HepG2 (cell line): ENCODE measurements around the gene CYB5R3. TPM values are rescaled to one million over a fixed set of nuclear protein-coding genes. Genes with fewer than 3 reads are reported as not detected.
A peak's percentile ranks its signal among the peaks of the same experiment; 100 is the strongest.

Experiments used
- ATAC-seq: fragments of 200-7000 bp; cut with Tn5 transposase; 3 replicates; pipeline ENCODE4 v1.9.1; 2020; ENCODE audit warnings: mild to moderate bottlenecking, moderate library complexity
- BruUV-seq: library from RNA; stranded (reverse); fragments of 400-500 nt; replicated peaks from 2 replicates; lab custom pipeline; 2021; lab: Mats Ljungman, UMichigan
- CTCF ChIA-PET: fragments of 300-600 bp; formaldehyde crosslinking; extraction: SDS; loops from one replicate; lab custom pipeline; 2021; ENCODE audit warnings: low total read pairs, inconsistent platforms, low intra/inter-chr PET ratio; lab: Yijun Ruan, JAX
- POLR2A ChIA-PET: fragments of 350-600 bp; sonication (Branson Sonifier 250); formaldehyde crosslinking; loops from one replicate; lab custom pipeline; 2020; ENCODE audit warnings: antibody characterized with exemption, inconsistent platforms; lab: Yijun Ruan, JAX
- DNase-seq: peaks from one replicate; pipeline ENCODE4 v3.0.0-alpha.2; 2015; ENCODE audit warnings: low spot score
- FAIRE-seq: peaks from 3 replicates; lab custom pipeline; 2011; peaks lifted over from hg19 to GRCh38; lab: Jason Lieb, UNC
- H2AFZ ChIP-seq: one replicate; pipeline ENCODE4 v1.6.1; 2011; ENCODE audit warnings: low read length, inconsistent platforms
- H3K27ac ChIP-seq: fragments of 300-600 bp; 3 replicates; pipeline ENCODE4 v1.8.0; 2011; ENCODE audit warnings: mixed run types, mild to moderate bottlenecking, mixed read lengths, low read length, inconsistent platforms; ENCODE audit not compliant: insufficient read depth; ENCODE audit errors: extremely low read length
- H3K27me3 ChIP-seq, 2 experiments: fragments of 200-600 bp in 1 of 2; 2 replicates in 1 of 2; 3 replicates in 1 of 2; pipeline versions ENCODE4 v1.6.0 to v1.8.0; 2011; ENCODE audit warnings: low read length in 2 of 2, mild to moderate bottlenecking in 2 of 2, moderate library complexity in 2 of 2, inconsistent platforms in 1 of 2; ENCODE audit not compliant: insufficient read depth in 2 of 2, control insufficient read depth in 1 of 2
- H3K36me3 ChIP-seq, 2 experiments: fragments of 200-600 bp in 1 of 2; replicated peaks in 1 of 2; 2 replicates in 1 of 2; 3 replicates in 1 of 2; pipeline versions ENCODE4 v1.5.1 to v1.8.0; 2011; ENCODE audit warnings: low read length in 2 of 2, inconsistent platforms in 1 of 2; ENCODE audit not compliant: insufficient read depth in 2 of 2, control insufficient read depth in 1 of 2
- H3K4me1 ChIP-seq: 2 replicates; pipeline ENCODE4 v1.5.1; 2012; ENCODE audit warnings: low read length, inconsistent platforms; ENCODE audit not compliant: insufficient read depth
- H3K4me2 ChIP-seq: 2 replicates; pipeline ENCODE4 v1.6.0; 2011; ENCODE audit warnings: low read depth, low read length, inconsistent platforms
- H3K4me3 ChIP-seq, 3 experiments: fragments of 200-600 bp in 1 of 3; sonication (generic), shearing (Covaris generic) in 1 of 3; replicated peaks in 1 of 3; 2 replicates each; pipeline ENCODE4 v1.5.1; 2011 to 2016; ENCODE audit warnings: low read length in 3 of 3, inconsistent platforms in 2 of 3, low read depth in 2 of 3, mild to moderate bottlenecking in 2 of 3, control low read depth in 1 of 3, mixed read lengths in 1 of 3; ENCODE audit not compliant: insufficient read depth in 1 of 3
- H3K79me2 ChIP-seq: one replicate; pipeline ENCODE4 v1.6.1; 2011; ENCODE audit warnings: low read length, inconsistent platforms; ENCODE audit not compliant: insufficient read depth
- H3K9ac ChIP-seq: 2 replicates; pipeline ENCODE4 v1.6.0; 2011; ENCODE audit warnings: mild to moderate bottlenecking, low read depth, low read length, inconsistent platforms; ENCODE audit not compliant: insufficient read depth
- H3K9me3 ChIP-seq: 2 replicates; pipeline ENCODE4 v1.5.1; 2012; ENCODE audit warnings: mild to moderate bottlenecking, low read length
- H4K20me1 ChIP-seq: 2 replicates; pipeline ENCODE4 v1.6.0; 2011; ENCODE audit warnings: inconsistent platforms, mild to moderate bottlenecking, low read length, moderate library complexity; ENCODE audit not compliant: insufficient read depth
- CCAR2 ChIP-seq: fragments of 200-400 bp; formaldehyde crosslinking; optimal IDR thresholded peaks from 2 replicates; pipeline ENCODE3; 2018; ENCODE audit warnings: low read depth, mild to moderate bottlenecking, low read length, moderate library complexity
- HOXA7 ChIP-seq: sonication (generic); formaldehyde crosslinking; IDR thresholded peaks from 2 replicates; pipeline ENCODE4 v1.8.1; 2022; ENCODE audit warnings: mild to moderate bottlenecking, missing genetic modification reagents, moderate library complexity
- KMT2B ChIP-seq: IDR thresholded peaks from 2 replicates; pipeline ENCODE4 v1.6.1; 2016; ENCODE audit warnings: missing genetic modification reagents, missing compliant biosample characterization
- RXRA ChIP-seq: sonication (generic); formaldehyde crosslinking; IDR thresholded peaks from 2 replicates; pipeline ENCODE4 v1.5.1; 2020; ENCODE audit warnings: missing genetic modification reagents
- TCF7L2 ChIP-seq: IDR thresholded peaks from 2 replicates; pipeline ENCODE4 v1.6.1; 2011; ENCODE audit warnings: mild to moderate bottlenecking, low read depth, low read length, moderate library complexity
- ZNF333 ChIP-seq: sonication (generic); formaldehyde crosslinking; IDR thresholded peaks from 2 replicates; pipeline ENCODE4 v1.4.0; 2020; ENCODE audit warnings: mild to moderate bottlenecking, missing genetic modification reagents, borderline replicate concordance
- ZNF687 ChIP-seq: sonication (generic); formaldehyde crosslinking; IDR thresholded peaks from 2 replicates; pipeline ENCODE4 v1.5.1; 2020; ENCODE audit warnings: mild to moderate bottlenecking, missing genetic modification reagents, moderate library complexity
- ZNF816 ChIP-seq: sonication (generic); formaldehyde crosslinking; IDR thresholded peaks from 2 replicates; pipeline ENCODE4 v1.8.0; 2022; ENCODE audit warnings: missing genetic modification reagents, mild to moderate bottlenecking, borderline replicate concordance
- WGBS: methylation state at CpG from one replicate; pipeline ENCODE4 v1.1.6; 2017; ENCODE audit warnings: low lambda C conversion rate; 5-methylcytosine and 5-hydroxymethylcytosine counted together
- in situ Hi-C: cut with HindIII; loops from 2 replicates; pipeline ENCODE4 v1.10.0; 2017; ENCODE audit warnings: low pct_unique_long_range_greater_than_20kb; ENCODE audit not compliant: extremely low pct_ligation_motif_present
- intact Hi-C: fragments of 100-400 bp; cut with micrococcal nuclease; formaldehyde crosslinking; loops from one replicate; pipeline ENCODE4 v1.10.0; 2022; ENCODE audit not compliant: unreplicated experiment
- polyA plus RNA-seq, 8 experiments: library from polyadenylated mRNA; depleted of rRNA in 3 of 8; stranded (reverse) in 7 of 8; unstranded in 1 of 8; fragments of >200 nt; fragmentation: Illumina TruSeq in 4 of 8; extraction: Trizol in 4 of 8; gene quantifications; 2 replicates each; pipeline versions ENCODE4 v1.2.1 to v1.2.3, GENCODE V29; 2011 to 2016; ENCODE audit warnings: low read depth in 4 of 8, missing spikeins in 1 of 8, mixed read lengths in 1 of 8; ENCODE audit not compliant: insufficient read depth in 1 of 8
- total RNA-seq, 5 experiments: library from RNA; depleted of rRNA; stranded (reverse); fragments of >200 nt; fragmentation: Illumina TruSeq; extraction: Trizol; gene quantifications; 2 replicates each; pipeline ENCODE4 v1.2.3, GENCODE V29; 2016; ENCODE audit warnings: low read depth in 1 of 5
- TF ChIP-seq, protein P1 (sequence below): IDR thresholded peaks from 2 replicates; pipeline ENCODE4 v1.6.1; 2016; ENCODE audit warnings: low read depth, missing genetic modification reagents, missing compliant biosample characterization

Gene CYB5R3
- total and polyA plus RNA-seq, 2 of the 13 experiments (the other 11 are each of a cell fraction or from before 2014, with no cell fraction given) = 32.4 to 305 TPM

DNA sequence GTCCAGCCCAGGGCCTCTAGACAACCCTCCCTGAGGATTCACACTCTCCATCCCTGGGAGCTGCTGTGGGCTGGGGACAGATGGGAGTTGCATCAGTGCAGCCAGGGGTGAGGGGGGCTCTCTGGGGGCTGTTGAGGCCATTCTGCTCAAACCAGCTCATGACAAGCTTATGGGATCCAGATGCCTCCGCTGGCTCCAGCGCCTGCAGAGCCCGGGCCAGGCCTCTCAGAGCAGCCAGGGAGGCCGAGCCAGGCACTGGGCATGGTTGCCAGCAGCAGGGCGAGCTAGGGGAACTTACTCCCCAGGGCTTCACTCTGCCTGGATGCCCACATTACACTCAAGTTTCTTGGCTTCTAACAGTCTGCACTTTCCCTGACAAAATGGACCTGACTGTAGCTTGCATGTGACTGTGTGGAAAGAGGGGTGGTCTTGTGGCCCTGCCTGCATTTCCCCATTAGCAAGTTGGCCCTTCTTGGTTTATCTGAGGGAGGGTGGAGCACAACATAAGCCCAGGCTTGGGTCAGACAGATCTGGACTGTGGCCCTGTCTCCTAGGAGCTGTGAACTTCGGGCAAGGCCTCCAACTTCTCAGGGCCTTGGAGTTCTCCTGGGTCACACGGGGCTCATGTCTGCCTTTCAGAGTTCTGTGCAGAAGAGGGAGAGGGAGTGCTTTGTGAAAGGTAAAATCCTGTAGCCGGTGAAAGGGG, 34.5 kb upstream of the CYB5R3 start:
- no peak overlapping the region for H3K27ac ChIP-seq
- no peaks in the 10 kb centered on the region for H3K36me3 ChIP-seq
- 0% methylated on average over 3 of the region's 8 CpGs for WGBS
- intact Hi-C loops = no loop called here
- no peaks in the 10 kb centered on the region for H4K20me1 ChIP-seq
- CTCF ChIA-PET = no interaction called here
- peaks cover 77% of the 10 kb centered on the region for H3K4me1 ChIP-seq
- no TSS peak for BruUV-seq
- peaks cover 5% of the 10 kb centered on the region; the same call in 1 of the 2 replicates for H3K9me3 ChIP-seq
- no peak overlapping the region for H3K9ac ChIP-seq
- H3K4me2 ChIP-seq = no peak overlapping the region
- H3K4me3 ChIP-seq = no peak overlapping the region
- DNase-seq (no peak), ATAC-seq (no peak), FAIRE-seq (no peak)
- TF ChIP-seq, protein P1, sequence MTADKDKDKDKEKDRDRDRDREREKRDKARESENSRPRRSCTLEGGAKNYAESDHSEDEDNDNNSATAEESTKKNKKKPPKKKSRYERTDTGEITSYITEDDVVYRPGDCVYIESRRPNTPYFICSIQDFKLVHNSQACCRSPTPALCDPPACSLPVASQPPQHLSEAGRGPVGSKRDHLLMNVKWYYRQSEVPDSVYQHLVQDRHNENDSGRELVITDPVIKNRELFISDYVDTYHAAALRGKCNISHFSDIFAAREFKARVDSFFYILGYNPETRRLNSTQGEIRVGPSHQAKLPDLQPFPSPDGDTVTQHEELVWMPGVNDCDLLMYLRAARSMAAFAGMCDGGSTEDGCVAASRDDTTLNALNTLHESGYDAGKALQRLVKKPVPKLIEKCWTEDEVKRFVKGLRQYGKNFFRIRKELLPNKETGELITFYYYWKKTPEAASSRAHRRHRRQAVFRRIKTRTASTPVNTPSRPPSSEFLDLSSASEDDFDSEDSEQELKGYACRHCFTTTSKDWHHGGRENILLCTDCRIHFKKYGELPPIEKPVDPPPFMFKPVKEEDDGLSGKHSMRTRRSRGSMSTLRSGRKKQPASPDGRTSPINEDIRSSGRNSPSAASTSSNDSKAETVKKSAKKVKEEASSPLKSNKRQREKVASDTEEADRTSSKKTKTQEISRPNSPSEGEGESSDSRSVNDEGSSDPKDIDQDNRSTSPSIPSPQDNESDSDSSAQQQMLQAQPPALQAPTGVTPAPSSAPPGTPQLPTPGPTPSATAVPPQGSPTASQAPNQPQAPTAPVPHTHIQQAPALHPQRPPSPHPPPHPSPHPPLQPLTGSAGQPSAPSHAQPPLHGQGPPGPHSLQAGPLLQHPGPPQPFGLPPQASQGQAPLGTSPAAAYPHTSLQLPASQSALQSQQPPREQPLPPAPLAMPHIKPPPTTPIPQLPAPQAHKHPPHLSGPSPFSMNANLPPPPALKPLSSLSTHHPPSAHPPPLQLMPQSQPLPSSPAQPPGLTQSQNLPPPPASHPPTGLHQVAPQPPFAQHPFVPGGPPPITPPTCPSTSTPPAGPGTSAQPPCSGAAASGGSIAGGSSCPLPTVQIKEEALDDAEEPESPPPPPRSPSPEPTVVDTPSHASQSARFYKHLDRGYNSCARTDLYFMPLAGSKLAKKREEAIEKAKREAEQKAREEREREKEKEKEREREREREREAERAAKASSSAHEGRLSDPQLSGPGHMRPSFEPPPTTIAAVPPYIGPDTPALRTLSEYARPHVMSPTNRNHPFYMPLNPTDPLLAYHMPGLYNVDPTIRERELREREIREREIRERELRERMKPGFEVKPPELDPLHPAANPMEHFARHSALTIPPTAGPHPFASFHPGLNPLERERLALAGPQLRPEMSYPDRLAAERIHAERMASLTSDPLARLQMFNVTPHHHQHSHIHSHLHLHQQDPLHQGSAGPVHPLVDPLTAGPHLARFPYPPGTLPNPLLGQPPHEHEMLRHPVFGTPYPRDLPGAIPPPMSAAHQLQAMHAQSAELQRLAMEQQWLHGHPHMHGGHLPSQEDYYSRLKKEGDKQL = no peak
- TF ChIP-seq HOXA7 (CRISPR knock-in tag) (no peak), KMT2B (CRISPR knock-in tag) (no peak), TCF7L2 (no peak), RXRA (CRISPR knock-in tag) (0 out of 2 replicates have a peak, but pooled peaks have one; percentile 19), ZNF687 (CRISPR knock-in tag) (no peak), ZNF816 (CRISPR knock-in tag) (no peak), ZNF333 (no peak), CCAR2 (no peak)
- no peaks in the 10 kb centered on the region for H3K79me2 ChIP-seq
- POLR2A ChIA-PET = no interaction called here
- H2AFZ ChIP-seq = no peak overlapping the region
- in situ Hi-C loops = no loop called here
- H3K27me3 ChIP-seq = no peaks in the 10 kb centered on the region; a peak in 2 of 5 replicates
